NCI-H128 (cell line): ENCODE data around the gene GRM6.

Source experiments
- DNase-seq: peaks from one replicate; lab custom pipeline; 2025; ENCODE audit not compliant: unreplicated experiment; lab: John Stamatoyannopoulos, UW

The GRM6 gene

GRCh38 chr5:178984145-178985072 is 10.7 kb downstream of the GRM6 start:
- no peak for DNase-seq

GRCh38 chr5:178983728-178984127 is 11.4 kb downstream of the GRM6 start:
- DNase-seq = no peak

- no peak for DNase-seq
Measured at GRCh38 chr5:178982941-178983340, 12.2 kb downstream of the GRM6 start.

DNA sequence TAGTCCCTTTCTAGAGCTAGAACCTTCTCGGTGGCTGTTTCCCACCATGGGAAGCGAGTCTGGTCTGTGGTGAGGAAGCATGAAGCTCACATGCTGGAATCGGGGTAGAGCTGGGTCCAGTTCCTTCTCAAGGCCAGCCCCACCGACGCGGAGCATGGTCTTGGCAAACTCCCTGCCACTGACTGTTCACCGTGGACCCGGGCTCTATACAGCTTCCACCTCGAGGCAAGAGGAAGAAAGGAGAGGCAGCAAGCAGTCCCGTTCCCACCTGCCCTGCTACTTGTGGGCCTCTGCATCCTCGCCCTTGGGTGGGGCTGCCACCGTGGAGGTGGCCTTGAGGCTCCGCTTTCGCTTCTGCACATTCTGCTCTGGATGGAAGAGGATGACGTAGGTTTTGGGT is 13.7 kb downstream of the GRM6 start:
- no peak for DNase-seq

DNA sequence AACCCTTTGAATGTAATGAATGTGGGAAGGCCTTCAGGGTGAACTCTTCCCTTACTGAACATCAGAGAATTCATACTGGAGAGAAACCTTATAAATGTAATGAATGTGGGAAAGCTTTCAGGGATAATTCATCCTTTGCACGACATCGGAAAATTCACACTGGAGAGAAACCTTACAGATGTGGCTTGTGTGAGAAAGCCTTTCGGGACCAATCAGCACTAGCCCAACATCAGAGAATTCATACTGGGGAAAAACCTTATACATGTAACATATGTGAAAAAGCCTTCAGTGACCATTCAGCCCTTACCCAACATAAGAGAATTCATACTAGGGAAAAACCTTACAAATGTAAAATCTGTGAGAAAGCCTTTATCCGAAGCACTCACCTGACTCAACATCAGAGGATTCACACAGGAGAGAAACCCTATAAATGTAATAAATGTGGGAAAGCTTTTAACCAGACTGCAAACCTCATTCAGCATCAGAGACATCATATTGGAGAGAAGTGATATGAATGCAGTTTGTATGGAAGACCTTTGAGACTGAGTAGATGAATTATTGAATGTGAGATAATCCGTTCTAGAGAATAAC is 29.6 kb downstream of the GRM6 start:
- no peak for DNase-seq

DNA sequence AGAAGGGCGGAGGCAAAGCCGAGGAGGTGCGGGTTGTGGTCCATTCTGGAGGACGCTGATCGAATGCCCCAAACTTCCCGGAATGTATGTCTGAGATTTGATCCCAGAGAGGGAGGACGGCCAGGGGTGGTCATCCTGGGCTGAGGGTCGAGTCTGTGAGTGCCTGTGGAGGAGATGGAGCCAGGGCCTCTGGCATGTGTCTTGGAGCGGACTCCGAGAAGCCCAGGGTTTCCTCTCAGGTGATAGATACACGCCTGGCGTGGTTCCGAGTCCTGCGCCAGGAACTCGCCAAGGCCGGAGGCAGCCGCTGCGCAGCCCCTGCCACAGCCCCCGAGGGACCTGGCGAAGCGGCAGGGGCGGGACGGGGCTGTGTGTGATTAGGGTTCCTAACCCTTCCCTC is 53.8 kb downstream of the GRM6 start:
- DNase-seq = no peak

DNA sequence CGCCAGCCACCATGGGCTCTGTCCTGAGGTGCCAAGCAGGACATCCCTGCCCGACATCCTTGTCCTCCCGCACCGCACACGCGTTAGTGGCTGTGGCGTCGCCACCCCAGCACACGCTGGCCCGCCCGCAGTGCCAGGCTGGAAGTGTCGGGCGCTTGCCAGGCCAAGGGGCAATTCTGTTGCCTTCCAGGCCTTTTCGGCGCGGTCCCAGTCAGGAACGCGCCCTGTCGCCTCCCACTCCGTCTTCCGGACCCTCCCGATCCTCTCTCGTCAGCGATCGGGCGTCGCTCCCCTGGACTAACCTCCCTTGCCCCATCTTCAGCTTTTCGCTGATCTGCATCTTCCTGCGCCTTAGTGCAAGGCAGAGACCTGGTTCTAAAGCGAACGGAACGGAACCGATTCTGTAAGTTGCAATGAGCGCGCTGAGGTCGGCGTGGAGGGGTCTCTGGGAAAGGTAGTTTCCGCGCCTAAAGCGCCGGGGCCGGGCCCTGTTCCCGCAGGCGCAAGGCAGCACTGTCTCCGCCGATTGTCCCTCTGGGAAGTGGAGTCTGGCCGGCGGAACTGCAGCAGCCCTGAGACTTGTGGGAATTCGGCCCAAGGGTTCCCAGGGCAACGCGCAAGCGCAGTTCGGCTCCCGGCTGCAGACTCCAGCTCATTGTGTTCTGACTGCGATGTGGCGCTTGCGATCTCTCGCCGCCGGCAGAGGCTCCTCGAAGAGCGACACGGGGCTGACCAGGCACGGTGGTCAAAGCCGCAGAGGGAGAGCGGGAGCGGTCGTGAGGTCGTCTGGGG is 54.4 kb downstream of the GRM6 start, which contains the start of gene ZNF454:
TSS of gene ZNF454 (plus strand) at position 630 of the 792 bp plus-strand sequence. CDS start 1,594 bp downstream, outside the sequence.
- DNase-seq = no peak

GRCh38 chr5:178931846-178932760 is 63.0 kb downstream of the GRM6 start:
- DNase-seq = no peak
